ENCODE measurements around the gene RTF2. TPM values are rescaled to one million over a fixed set of nuclear protein-coding genes. Genes with fewer than 3 reads are reported as not detected.

Gene RTF2
- total and polyA plus RNA-seq, 8 donors = 68.2 to 133 (median 127) TPM

DNA sequence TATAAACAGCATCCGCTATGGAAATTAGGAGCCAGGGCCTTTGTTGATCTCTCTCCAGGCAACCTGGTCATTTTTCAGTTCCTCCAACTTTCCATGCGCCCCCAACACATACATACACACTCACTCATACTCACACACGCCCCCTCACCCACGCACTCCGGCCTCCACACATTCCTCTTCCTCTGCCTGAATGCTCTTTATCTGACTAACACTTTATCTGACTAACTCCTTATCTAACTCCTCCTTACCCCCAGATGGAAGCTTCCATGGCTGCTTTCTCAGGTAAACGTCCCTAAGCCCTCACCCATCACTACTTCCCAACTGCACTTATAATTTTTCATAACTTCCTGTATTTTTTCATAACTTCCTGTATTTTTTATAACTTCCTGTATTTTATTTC, 38.9 kb upstream of the RTF2 start:
- DNase-seq = peak in 1 of 4 donors; percentile 31
- Histone ChIP-seq H3K9me3 (no peaks in the 10 kb centered on the region), H3K27me3 (no peaks in the 10 kb centered on the region), H3K27ac (peak overlapping the region; percentile 26 to 66), H3K4me3 (no peak overlapping the region), H3K4me1 (peaks cover 22 to 52% of the 10 kb centered on the region in 2 donors), H3K36me3 (no peaks in the 10 kb centered on the region)
- intact Hi-C loops (cut with DNase I) = no loop called here
- TF ChIP-seq, protein P1, sequence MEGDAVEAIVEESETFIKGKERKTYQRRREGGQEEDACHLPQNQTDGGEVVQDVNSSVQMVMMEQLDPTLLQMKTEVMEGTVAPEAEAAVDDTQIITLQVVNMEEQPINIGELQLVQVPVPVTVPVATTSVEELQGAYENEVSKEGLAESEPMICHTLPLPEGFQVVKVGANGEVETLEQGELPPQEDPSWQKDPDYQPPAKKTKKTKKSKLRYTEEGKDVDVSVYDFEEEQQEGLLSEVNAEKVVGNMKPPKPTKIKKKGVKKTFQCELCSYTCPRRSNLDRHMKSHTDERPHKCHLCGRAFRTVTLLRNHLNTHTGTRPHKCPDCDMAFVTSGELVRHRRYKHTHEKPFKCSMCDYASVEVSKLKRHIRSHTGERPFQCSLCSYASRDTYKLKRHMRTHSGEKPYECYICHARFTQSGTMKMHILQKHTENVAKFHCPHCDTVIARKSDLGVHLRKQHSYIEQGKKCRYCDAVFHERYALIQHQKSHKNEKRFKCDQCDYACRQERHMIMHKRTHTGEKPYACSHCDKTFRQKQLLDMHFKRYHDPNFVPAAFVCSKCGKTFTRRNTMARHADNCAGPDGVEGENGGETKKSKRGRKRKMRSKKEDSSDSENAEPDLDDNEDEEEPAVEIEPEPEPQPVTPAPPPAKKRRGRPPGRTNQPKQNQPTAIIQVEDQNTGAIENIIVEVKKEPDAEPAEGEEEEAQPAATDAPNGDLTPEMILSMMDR (IDR thresholded peaks at IDR 0.05) = no peak
- peak; percentile 22 for ATAC-seq

DNA sequence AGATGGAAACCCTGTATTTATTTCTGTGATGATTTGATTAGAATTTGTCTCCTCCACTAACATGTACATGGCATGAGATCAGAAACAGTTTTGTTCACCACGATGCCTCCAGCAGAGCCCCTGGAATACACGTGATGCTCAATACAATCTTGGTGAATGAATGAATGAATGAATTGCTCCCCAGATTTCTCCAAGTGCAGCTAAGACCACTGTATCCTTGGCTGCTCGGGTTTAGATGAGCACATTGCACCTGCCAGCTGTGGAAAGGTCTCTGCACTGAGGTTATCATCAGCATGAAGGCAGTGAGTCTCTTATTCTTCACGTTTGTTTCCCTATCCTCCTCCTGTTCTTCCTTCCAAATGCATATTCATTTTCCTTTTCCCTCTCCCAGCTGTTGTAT, 38.5 kb upstream of the RTF2 start:
- Histone ChIP-seq H3K4me3 (no peak overlapping the region), H3K9me3 (no peaks in the 10 kb centered on the region), H3K27me3 (no peaks in the 10 kb centered on the region), H3K4me1 (peaks cover 22 to 48% of the 10 kb centered on the region in 2 donors), H3K36me3 (no peaks in the 10 kb centered on the region), H3K27ac (peak overlapping the region in 1 of 2 donors; percentile 66)
- TF ChIP-seq, protein P1 (IDR thresholded peaks at IDR 0.05) = no peak
- intact Hi-C loops (cut with DNase I) = no loop called here
- ATAC-seq (no peak), DNase-seq (peak in 1 of 4 donors; percentile 5)

DNA sequence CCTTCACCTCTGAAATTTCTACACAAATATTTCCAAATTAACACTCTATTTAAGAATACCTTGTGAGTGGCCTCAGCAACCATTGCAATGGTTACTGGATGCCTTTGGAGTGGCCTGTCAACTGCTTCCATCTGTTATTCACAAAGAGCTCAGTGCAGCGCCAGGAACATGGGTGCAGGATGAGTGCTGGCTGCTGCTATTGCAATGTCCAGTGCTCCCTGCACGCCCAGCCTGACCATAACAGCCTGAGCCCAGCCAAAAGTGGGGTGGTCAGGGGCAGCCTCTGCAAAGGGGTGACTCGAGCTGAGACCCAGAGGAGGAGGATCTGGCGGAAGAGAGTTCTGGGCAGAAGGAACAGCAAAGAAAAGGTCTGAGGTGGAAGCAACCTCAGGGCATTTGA, 38.0 kb upstream of the RTF2 start:
- no peaks in the 10 kb centered on the region for H3K9me3 ChIP-seq
- peak overlapping the region in 1 of 2 donors; percentile 66 for H3K27ac ChIP-seq
- peaks cover 22 to 51% of the 10 kb centered on the region in 2 donors for H3K4me1 ChIP-seq
- H3K36me3 ChIP-seq = no peaks in the 10 kb centered on the region
- ATAC-seq (peak; percentile 41), DNase-seq (peak in 3 of 4 donors; percentile 30 to 77 (median 73))
- no peaks in the 10 kb centered on the region for H3K27me3 ChIP-seq
- H3K4me3 ChIP-seq = no peak overlapping the region
- TF ChIP-seq, protein P1 (IDR thresholded peaks at IDR 0.05) = no peak
- intact Hi-C loops (cut with DNase I) = no loop called here

DNA sequence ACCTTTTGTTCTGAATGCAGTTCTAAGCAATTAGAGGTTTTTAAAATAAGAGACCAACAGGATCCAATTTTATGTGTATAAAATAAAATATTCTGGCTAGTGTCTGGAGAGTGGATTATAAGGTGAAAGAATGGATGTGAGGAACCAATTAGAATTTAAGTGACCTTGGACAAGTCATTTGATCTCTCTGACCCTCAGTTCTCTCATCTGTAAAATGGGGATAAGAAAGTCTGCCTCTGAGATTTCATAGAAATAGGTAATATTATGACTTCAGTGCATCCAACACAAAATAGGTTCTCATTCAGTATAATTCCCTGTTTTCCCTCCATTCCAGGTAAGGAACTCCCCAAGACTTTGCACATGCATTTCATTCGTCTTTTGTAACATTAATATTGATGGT, 37.5 kb upstream of the RTF2 start:
- TF ChIP-seq, protein P1 (IDR thresholded peaks at IDR 0.05) = no peak
- Histone ChIP-seq H3K27ac (peak overlapping the region in 1 of 2 donors; percentile 66), H3K9me3 (no peaks in the 10 kb centered on the region), H3K4me3 (no peak overlapping the region), H3K36me3 (no peaks in the 10 kb centered on the region), H3K27me3 (no peaks in the 10 kb centered on the region), H3K4me1 (peaks cover 22 to 51% of the 10 kb centered on the region in 2 donors)
- ATAC-seq (no peak), DNase-seq (no peak)
- intact Hi-C loops (cut with DNase I) = no loop called here

DNA sequence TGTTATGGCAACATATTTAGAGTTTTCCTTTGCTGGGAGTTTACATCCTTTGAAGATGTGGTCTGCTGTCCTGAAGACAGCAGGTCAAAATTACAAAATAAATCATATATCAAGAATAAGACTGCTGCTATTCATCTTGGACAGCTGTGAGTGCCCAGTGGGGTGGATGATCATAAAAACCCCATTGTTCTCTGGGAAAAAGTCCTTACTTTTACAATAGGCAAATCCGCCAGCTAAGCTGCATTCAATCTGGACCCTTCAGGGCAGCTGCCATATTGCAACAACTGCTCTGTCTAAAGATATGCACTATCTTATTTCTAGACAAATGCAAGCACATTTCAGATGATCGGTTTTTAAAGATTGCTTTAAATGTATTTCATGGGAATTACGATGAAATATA, 37.0 kb upstream of the RTF2 start:
- peaks cover 22 to 48% of the 10 kb centered on the region in 2 donors for H3K4me1 ChIP-seq
- no peak overlapping the region for H3K4me3 ChIP-seq
- no peak overlapping the region for H3K27ac ChIP-seq

More for the DNA sequence above, 37.0 kb upstream of the RTF2 start:
- intact Hi-C loops (cut with DNase I) = no loop called here
- TF ChIP-seq, protein P1 (IDR thresholded peaks at IDR 0.05) = no peak
- Histone ChIP-seq H3K36me3 (no peaks in the 10 kb centered on the region), H3K9me3 (no peaks in the 10 kb centered on the region), H3K27me3 (no peaks in the 10 kb centered on the region)
- ATAC-seq = no peak
- DNase-seq = peak in 1 of 4 donors; percentile 33
